Neural progenitor cell (in vitro differentiated cells): ENCODE measurements around the gene SBF2. TPM values are rescaled to one million over a fixed set of nuclear protein-coding genes. Genes with fewer than 3 reads are reported as not detected.
"Not testable (repeated sequence)": the region's sequence is repeated elsewhere in the genome, so short reads cannot be mapped to it uniquely, and the experiment has no call there.

Experiments used
- DNase-seq: peaks from one replicate; pipeline ENCODE4 v3.0.0-alpha.2; 2016; ENCODE audit warnings: low spot score
- H2AFZ ChIP-seq: fragments of 200-600 bp; sonication (generic); replicated peaks from 2 replicates; pipeline ENCODE4 v1.6.1; 2016; ENCODE audit warnings: antibody characterized with exemption
- H3F3A ChIP-seq: fragments of 200-600 bp; sonication (generic); 2 replicates; pipeline ENCODE4 v1.6.1; 2016; ENCODE audit warnings: antibody characterized with exemption, low read depth
- H3K27ac ChIP-seq: fragments of 200-600 bp; sonication (generic); 2 replicates; pipeline ENCODE4 v1.5.1; 2016; ENCODE audit warnings: mild to moderate bottlenecking
- H3K27me3 ChIP-seq: fragments of 200-600 bp; sonication (generic); 2 replicates; pipeline ENCODE4 v1.6.1; 2016; ENCODE audit warnings: mild to moderate bottlenecking, moderate library complexity
- H3K36me3 ChIP-seq: fragments of 200-600 bp; sonication (generic); 2 replicates; pipeline ENCODE4 v1.5.1; 2016
- H3K4me1 ChIP-seq: fragments of 200-600 bp; sonication (generic); 2 replicates; pipeline ENCODE4 v1.6.1; 2016; ENCODE audit warnings: mixed run types
- H3K4me2 ChIP-seq: fragments of 200-600 bp; sonication (generic); 2 replicates; pipeline ENCODE4 v1.6.1; 2016
- H3K4me3 ChIP-seq: fragments of 200-600 bp; sonication (generic); 2 replicates; pipeline ENCODE4 v1.5.1; 2016
- H3K79me2 ChIP-seq: fragments of 200-600 bp; sonication (generic); 2 replicates; pipeline ENCODE4 v1.6.1; 2016; ENCODE audit warnings: low read depth
- H3K9ac ChIP-seq: fragments of 200-600 bp; sonication (generic); 2 replicates; pipeline ENCODE4 v1.6.1; 2016
- H3K9me3 ChIP-seq: fragments of 200-600 bp; sonication (generic); 2 replicates; pipeline ENCODE4 v1.5.1; 2016; ENCODE audit warnings: low read depth
- H4K20me1 ChIP-seq: fragments of 200-600 bp; sonication (generic); 2 replicates; pipeline ENCODE4 v1.6.1; 2016; ENCODE audit warnings: low read depth
- H3K27ac Mint-ChIP-seq: 3 replicates; pipeline ENCODE4 v1.8.0; 2021; ENCODE audit warnings: mixed read lengths
- H3K27me3 Mint-ChIP-seq: 2 replicates; pipeline ENCODE4 v1.8.0; 2022; ENCODE audit warnings: low read depth, mild to moderate bottlenecking, inconsistent platforms, moderate library complexity, mixed read lengths; ENCODE audit not compliant: insufficient read depth
- H3K36me3 Mint-ChIP-seq: 3 replicates; pipeline ENCODE4 v1.8.0; 2021; ENCODE audit warnings: mixed read lengths
- H3K4me1 Mint-ChIP-seq: 3 replicates; pipeline ENCODE4 v1.8.0; 2021; ENCODE audit warnings: mixed read lengths
- H3K4me3 Mint-ChIP-seq: 3 replicates; pipeline ENCODE4 v1.8.0; 2021; ENCODE audit warnings: mild to moderate bottlenecking, moderate library complexity, mixed read lengths
- H3K9me3 Mint-ChIP-seq: 3 replicates; pipeline ENCODE4 v1.8.0; 2020; ENCODE audit warnings: mixed read lengths
- EZH2 ChIP-seq: fragments of 200-600 bp; sonication (generic); IDR thresholded peaks from 2 replicates; pipeline ENCODE4 v1.6.1; 2017; ENCODE audit warnings: antibody characterized with exemption, mild to moderate bottlenecking, moderate library complexity
- EZH2phosphoT487 ChIP-seq: fragments of 200-600 bp; sonication (generic); IDR thresholded peaks from 2 replicates; pipeline ENCODE4 v1.6.1; 2017; ENCODE audit warnings: antibody characterized with exemption
- total RNA-seq: library from RNA; depleted of rRNA; stranded (reverse); fragments of >200 nt; gene quantifications from 2 replicates; pipeline ENCODE4 v1.2.3, GENCODE V29; 2015; ENCODE audit warnings: low replicate concordance
- TF ChIP-seq, protein P1 (sequence below): fragments of 200-600 bp; sonication (generic); IDR thresholded peaks from 2 replicates; pipeline ENCODE4 v1.5.1; 2017; ENCODE audit warnings: antibody characterized with exemption, mild to moderate bottlenecking

The SBF2 gene
- total RNA-seq, 1 donor from 2014 or later, result 48.2 TPM

DNA sequence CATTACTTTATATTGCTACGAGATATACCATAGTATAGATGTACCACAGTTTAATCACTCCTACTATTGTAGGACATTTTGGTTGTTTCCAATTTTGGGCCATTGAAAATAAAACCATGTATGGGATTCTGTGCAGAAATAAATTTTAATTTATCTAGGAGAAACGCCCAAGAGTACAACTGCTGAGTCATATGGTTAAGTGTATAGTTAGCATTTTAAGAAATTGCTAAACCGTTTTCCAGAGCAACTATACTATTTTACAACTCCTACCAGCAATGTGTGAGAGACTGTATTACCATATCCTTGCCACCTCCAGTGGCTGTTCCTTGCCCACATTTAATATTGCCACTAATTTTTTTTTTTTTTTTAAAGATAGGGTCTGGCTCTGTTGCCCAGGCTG lies 163.1 kb downstream of the SBF2 start:
- no peaks in the 10 kb centered on the region for H3K27me3 Mint-ChIP-seq
- Histone ChIP-seq H3K27ac (no peak overlapping the region), H3K9ac (no peak overlapping the region), H3K4me3 (no peak overlapping the region), H3K27me3 (no peaks in the 10 kb centered on the region), H3K4me2 (no peak overlapping the region), H3K36me3 (no peaks in the 10 kb centered on the region), H2AFZ (no peak overlapping the region), H3F3A (no peaks in the 10 kb centered on the region), H3K79me2 (no peaks in the 10 kb centered on the region), H3K9me3 (no peaks in the 10 kb centered on the region), H3K4me1 (no peaks in the 10 kb centered on the region), H4K20me1 (no peaks in the 10 kb centered on the region)
- H3K27ac Mint-ChIP-seq, result no peak overlapping the region
- DNase-seq, result no peak
- TF ChIP-seq EZH2phosphoT487 (no peak), EZH2 (no peak)
- TF ChIP-seq, protein P1, sequence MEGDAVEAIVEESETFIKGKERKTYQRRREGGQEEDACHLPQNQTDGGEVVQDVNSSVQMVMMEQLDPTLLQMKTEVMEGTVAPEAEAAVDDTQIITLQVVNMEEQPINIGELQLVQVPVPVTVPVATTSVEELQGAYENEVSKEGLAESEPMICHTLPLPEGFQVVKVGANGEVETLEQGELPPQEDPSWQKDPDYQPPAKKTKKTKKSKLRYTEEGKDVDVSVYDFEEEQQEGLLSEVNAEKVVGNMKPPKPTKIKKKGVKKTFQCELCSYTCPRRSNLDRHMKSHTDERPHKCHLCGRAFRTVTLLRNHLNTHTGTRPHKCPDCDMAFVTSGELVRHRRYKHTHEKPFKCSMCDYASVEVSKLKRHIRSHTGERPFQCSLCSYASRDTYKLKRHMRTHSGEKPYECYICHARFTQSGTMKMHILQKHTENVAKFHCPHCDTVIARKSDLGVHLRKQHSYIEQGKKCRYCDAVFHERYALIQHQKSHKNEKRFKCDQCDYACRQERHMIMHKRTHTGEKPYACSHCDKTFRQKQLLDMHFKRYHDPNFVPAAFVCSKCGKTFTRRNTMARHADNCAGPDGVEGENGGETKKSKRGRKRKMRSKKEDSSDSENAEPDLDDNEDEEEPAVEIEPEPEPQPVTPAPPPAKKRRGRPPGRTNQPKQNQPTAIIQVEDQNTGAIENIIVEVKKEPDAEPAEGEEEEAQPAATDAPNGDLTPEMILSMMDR, result no peak
- H3K36me3 Mint-ChIP-seq, result peaks cover 23% of the 10 kb centered on the region
- peaks cover 16% of the 10 kb centered on the region for H3K9me3 Mint-ChIP-seq
- H3K4me1 Mint-ChIP-seq, result no peaks in the 10 kb centered on the region
- H3K4me3 Mint-ChIP-seq, result no peak overlapping the region

DNA sequence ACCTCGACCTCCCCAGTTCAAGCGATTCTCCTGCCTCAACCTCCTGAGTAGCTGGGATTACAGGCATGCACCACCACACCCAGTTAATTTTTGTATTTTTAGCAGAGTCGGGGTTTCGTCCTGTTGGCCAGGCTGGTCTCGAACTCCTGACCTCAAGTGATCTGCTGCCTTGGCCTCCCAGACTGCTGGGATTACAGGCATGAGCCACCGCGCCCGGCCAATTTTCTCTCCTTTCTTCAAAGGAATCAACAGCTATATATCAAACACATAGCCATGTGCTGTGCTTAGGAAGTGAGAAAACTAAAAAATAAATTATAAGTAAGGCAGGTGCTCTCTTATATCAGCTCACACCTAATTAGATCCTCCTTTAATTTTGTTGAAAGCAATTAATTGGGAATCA lies 164.8 kb downstream of the SBF2 start:
- H3K9me3 ChIP-seq, H3F3A ChIP-seq, DNase-seq, H3K27ac ChIP-seq, H3K4me1 ChIP-seq, H3K27me3 ChIP-seq, H3K36me3 ChIP-seq, H3K4me1 Mint-ChIP-seq, H4K20me1 ChIP-seq, H2AFZ ChIP-seq, H3K9me3 Mint-ChIP-seq, H3K4me3 ChIP-seq, H3K9ac ChIP-seq, H3K27me3 Mint-ChIP-seq, H3K4me2 ChIP-seq, H3K79me2 ChIP-seq, H3K27ac Mint-ChIP-seq, H3K4me3 Mint-ChIP-seq: not testable (repeated sequence)
- peaks cover 16% of the 10 kb centered on the region for H3K36me3 Mint-ChIP-seq

DNA sequence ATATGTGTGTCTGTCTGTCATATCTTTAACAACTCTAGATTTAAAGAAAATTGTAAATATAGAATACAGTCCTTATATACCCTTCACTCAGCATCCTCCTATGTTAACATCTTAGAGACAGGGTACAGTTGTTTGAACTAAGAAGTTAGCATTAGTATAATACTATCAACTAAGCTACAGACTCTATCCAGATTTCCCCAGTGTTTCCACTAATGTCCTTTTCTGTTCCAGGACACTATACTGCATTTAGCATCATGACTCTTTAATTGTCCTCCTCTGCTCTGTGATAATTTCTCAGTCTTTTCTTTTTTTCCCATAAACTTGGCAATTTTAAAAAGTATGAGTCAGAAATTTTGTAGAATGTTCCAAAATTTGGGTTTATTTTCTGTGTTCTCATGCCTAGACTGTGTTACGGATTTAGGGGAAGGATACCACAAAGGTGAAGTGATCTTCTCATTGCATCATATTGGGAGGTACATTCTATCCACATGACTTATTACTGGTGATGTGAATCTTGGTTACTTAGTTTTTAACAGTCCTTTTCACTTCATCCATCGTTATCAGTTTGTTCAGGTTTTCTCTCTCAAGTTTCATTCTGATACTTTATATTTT lies 168.4 kb downstream of the SBF2 start:
- TF ChIP-seq EZH2phosphoT487 (no peak), EZH2 (no peak)
- TF ChIP-seq, protein P1, result no peak
- H3K9me3 Mint-ChIP-seq, result no peaks in the 10 kb centered on the region
- no peaks in the 10 kb centered on the region for H3K36me3 ChIP-seq
- H3K27ac Mint-ChIP-seq, result no peak overlapping the region
- peaks cover 4% of the 10 kb centered on the region for H3F3A ChIP-seq
- H3K4me3 Mint-ChIP-seq, result no peak overlapping the region
- no peaks in the 10 kb centered on the region for H3K4me1 ChIP-seq
- no peak overlapping the region for H3K27ac ChIP-seq
- no peak for DNase-seq
- H3K27me3 ChIP-seq, result no peaks in the 10 kb centered on the region
- H3K4me1 Mint-ChIP-seq, result no peaks in the 10 kb centered on the region
- no peaks in the 10 kb centered on the region for H3K79me2 ChIP-seq
- peaks cover 1% of the 10 kb centered on the region for H3K36me3 Mint-ChIP-seq
- no peak overlapping the region for H3K9ac ChIP-seq
- no peak overlapping the region for H2AFZ ChIP-seq
- no peaks in the 10 kb centered on the region for H4K20me1 ChIP-seq
- no peak overlapping the region for H3K4me2 ChIP-seq
- no peak overlapping the region for H3K4me3 ChIP-seq
- no peaks in the 10 kb centered on the region for H3K27me3 Mint-ChIP-seq
- H3K9me3 ChIP-seq, result no peaks in the 10 kb centered on the region

DNA sequence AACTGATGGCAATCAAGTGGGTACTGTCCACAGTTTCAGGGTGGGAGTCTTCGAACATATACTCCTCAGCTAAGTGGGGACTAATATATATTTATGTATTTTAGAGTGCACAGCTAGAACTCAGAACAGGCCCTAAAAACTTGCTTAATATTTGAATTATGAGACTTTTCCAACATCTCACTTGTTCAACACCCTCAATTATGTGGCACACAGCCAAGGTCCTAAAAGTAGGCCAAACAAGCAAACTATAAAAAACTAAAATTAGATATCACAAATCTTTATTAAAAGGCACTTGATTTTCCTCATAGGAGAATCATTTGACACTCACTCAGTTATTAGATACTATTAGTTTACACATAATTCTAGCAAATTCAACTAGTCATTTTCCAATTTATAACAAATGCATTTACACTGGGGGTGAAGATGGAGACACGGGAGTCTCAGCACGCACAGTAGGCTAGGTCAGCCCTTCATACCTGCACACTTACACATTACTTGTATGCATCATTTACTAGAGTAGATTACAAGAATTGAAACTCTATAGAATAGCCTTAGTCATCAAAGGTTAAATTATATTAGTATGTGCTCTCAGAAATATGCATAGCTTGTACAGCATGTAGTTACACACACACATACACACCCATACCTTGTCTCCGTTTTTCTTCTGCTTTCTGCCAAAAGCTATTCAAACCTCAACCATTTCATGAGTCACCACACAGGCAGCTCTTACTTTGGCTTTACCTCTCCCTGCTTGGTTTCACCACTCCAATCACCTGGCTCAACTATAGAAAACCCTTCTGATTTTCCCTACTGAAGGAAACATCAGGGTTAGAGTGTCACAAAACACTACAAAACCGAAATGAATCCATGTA lies 171.5 kb downstream of the SBF2 start:
- Histone ChIP-seq H3F3A (peaks cover 4% of the 10 kb centered on the region), H4K20me1 (no peaks in the 10 kb centered on the region), H2AFZ (no peak overlapping the region), H3K27ac (no peak overlapping the region), H3K79me2 (no peaks in the 10 kb centered on the region), H3K36me3 (no peaks in the 10 kb centered on the region), H3K9me3 (no peaks in the 10 kb centered on the region), H3K4me1 (no peaks in the 10 kb centered on the region), H3K9ac (no peak overlapping the region), H3K4me2 (no peak overlapping the region), H3K4me3 (no peak overlapping the region), H3K27me3 (no peaks in the 10 kb centered on the region)
- Mint-ChIP-seq H3K9me3 (no peaks in the 10 kb centered on the region), H3K27me3 (no peaks in the 10 kb centered on the region), H3K36me3 (no peaks in the 10 kb centered on the region), H3K4me1 (no peaks in the 10 kb centered on the region), H3K27ac (no peak overlapping the region), H3K4me3 (no peak overlapping the region)
- TF ChIP-seq, protein P1, result no peak
- TF ChIP-seq EZH2 (no peak), EZH2phosphoT487 (no peak)
- no peak for DNase-seq
